Ovary (tissue), 10 donors: ENCODE data around the gene NIF3L1. TPM values are rescaled to one million over a fixed set of nuclear protein-coding genes. Genes with fewer than 3 reads are reported as not detected.

Source experiments
- DNase-seq, 5 donors: peaks; one replicate each; pipeline ENCODE4 v3.0.0-alpha.2; 2019 to 2020
- H3K27ac ChIP-seq, 2 donors: fragments of 200-600 bp; one replicate each; pipeline versions ENCODE4 v1.5.1 to v1.8.0; 2019 to 2022
- H3K27me3 ChIP-seq: fragments of 200-600 bp; one replicate; pipeline ENCODE4 v1.8.0; 2022
- H3K36me3 ChIP-seq: fragments of 200-600 bp; sonication (generic); one replicate; pipeline ENCODE4 v1.5.1; 2019
- H3K4me1 ChIP-seq: one replicate; pipeline ENCODE4 v1.8.1; 2013; ENCODE audit warnings: mild to moderate bottlenecking, moderate library complexity; ENCODE audit not compliant: insufficient read depth
- H3K4me3 ChIP-seq: fragments of 200-600 bp; sonication (generic); one replicate; pipeline ENCODE4 v1.5.1; 2017
- H3K9me3 ChIP-seq, 2 donors: fragments of 200-600 bp in 1 of 2; sonication (generic) in 1 of 2; one replicate each; pipeline versions ENCODE4 v1.5.1 to v1.8.1; 2013 to 2019; ENCODE audit warnings: mild to moderate bottlenecking in 1 of 2, moderate library complexity in 1 of 2
- CTCF ChIP-seq, 3 donors: fragments of 450-650 bp in 2 of 3; fragments of 200-600 bp in 1 of 3; IDR thresholded peaks; one replicate each; pipeline versions ENCODE4 v1.5.1 to v1.8.0; 2016 to 2022; ENCODE audit warnings: antibody characterized with exemption in 3 of 3, mild to moderate bottlenecking in 1 of 3
- EP300 ChIP-seq: sonication (generic); formaldehyde crosslinking; IDR thresholded peaks from one replicate; pipeline ENCODE4 v1.6.1; 2017; ENCODE audit warnings: antibody characterized with exemption
- POLR2A ChIP-seq: fragments of 450-650 bp; IDR thresholded peaks from one replicate; pipeline ENCODE4 v1.6.1; 2017; ENCODE audit warnings: antibody characterized with exemption, mild to moderate bottlenecking, moderate library complexity
- WGBS, 3 donors: extraction: QIAGEN DNeasy Blood & Tissue Kit in 1 of 3; methylation state at CpG; one replicate each; pipeline versions ENCODE4 v1.1.5 to v1.1.7; 2013 to 2017; 5-methylcytosine and 5-hydroxymethylcytosine counted together
- intact Hi-C, 4 donors: fragments of 100-400 bp; cut with DNase I; formaldehyde crosslinking; loops; one replicate each; pipeline versions ENCODE4 v1.11.0 to v1.15.1; 2022 to 2023
- long read RNA-seq, 3 donors: library from polyadenylated mRNA in 2 of 3; unstranded in 2 of 3; transcript quantifications; one replicate each; pipeline ENCODE4 v2.0.0 and lab custom pipeline, GENCODE V29; 2021 to 2026
- polyA plus RNA-seq, 2 donors: library from polyadenylated mRNA; stranded (reverse); fragments of 200-250 nt in 1 of 2; fragments of 350-450 nt in 1 of 2; fragmentation: Illumina TruSeq in 1 of 2; extraction: RNeasy Lipid Tissue Mini Kit (QIAGEN cat#74804) in 1 of 2; gene quantifications; one replicate each; pipeline ENCODE4 v1.2.3, GENCODE V29; 2013 to 2014
- total RNA-seq, 7 donors: library from RNA; depleted of rRNA in 2 of 7; stranded (reverse); fragments of >200 nt in 2 of 7; fragmentation: NEBNext Ultra II Directional in 3 of 7; extraction: Animal tissue kit (Norgen Biotek cat#: 25700) in 3 of 7; gene quantifications; one replicate each; pipeline versions ENCODE4 v1.1.0 to v1.2.4, GENCODE V29; 2016 to 2023
- donor health status: DM: no; HTN: no; CAD: no; lungs with moderate emphysema.
- donor health status: DM: no; HTN: no; CAD: no.
- donor health status: Bipolar disorder and iron deficiency.
- donor health status: DM: yes; HTN: yes; CAD: no.
- donor health status: DM: no; HTN: no; CAD: no.
- donor health status: DM: yes; HTN: yes; CAD: no.

NIF3L1 gene
- 10 to 100 TPM; 12.8 to 19.8 (median 16.4) TPM for total RNA-seq
- polyA plus RNA-seq: 10 to 100 TPM; 22.4 to 29.6 TPM
- long read RNA-seq, donor 1, transcript NIF3L1-202 (7 exons, 1,680 nt): major isoform, 14 of 75 reads
- long read RNA-seq, donor 1, transcript NIF3L1-201 (7 exons, 1,626 nt): minor isoform, 8 of 75 reads
- long read RNA-seq, donor 1, partial matches to known transcripts: 10 of 75 reads
- long read RNA-seq, donor 1, other reads (novel, unspliced or antisense): 43 of 75 reads
- long read RNA-seq, donor 2, partial matches to known transcripts: 22 of 24 reads
- long read RNA-seq, donor 2, other reads (novel, unspliced or antisense): 0 of 24 reads
- long read RNA-seq, donor 3, partial matches to known transcripts: 5 of 20 reads
- long read RNA-seq, donor 3, other reads (novel, unspliced or antisense): 12 of 20 reads

GRCh38 chr2:200888704-200889625, at the start of gene NIF3L1, which contains the start of gene PPIL3:
Gene NIF3L1, plus strand, starts transcription at chr2:200889371. Its CDS starts 2,573 bp downstream, at chr2:200891944.
Gene PPIL3, minus strand, starts transcription at chr2:200889077. Its CDS starts 1,462 bp downstream, at chr2:200887615.
- H3K4me1 ChIP-seq: peaks cover 7% of the 10 kb centered on the region
- peak; percentile 94 to 96 (median 94) for DNase-seq
- H3K36me3 ChIP-seq: no peaks in the 10 kb centered on the region
- H3K9me3 ChIP-seq: no peaks in the 10 kb centered on the region
- peak within 1 kb of the TSS; percentile 66 for H3K4me3 ChIP-seq
- no peaks in the 10 kb centered on the region for H3K27me3 ChIP-seq
- TF ChIP-seq CTCF (IDR thresholded peaks at IDR 0.05) (no peak), POLR2A (no peak), EP300 (no peak)
- intact Hi-C loops: loop anchor here in 2 of 4 donors (10.0 kb wide), 1 partner anchor 174 kb away; no protein-coding TSS in a partner anchor
- peak within 1 kb of the TSS; percentile 66 to 78 for H3K27ac ChIP-seq
- WGBS, 3 donors: 0% methylated on average over 50 of the region's 50 CpGs

- 89 to 98% (median 97%) methylated on average over 3 of the region's 3 CpGs for WGBS, 3 donors
Observed at GRCh38 chr2:200839513-200839912, 49.7 kb upstream of the NIF3L1 start.

GRCh38 chr2:200843993-200844948, 44.9 kb upstream of the NIF3L1 start:
- intact Hi-C loops: no loop called here

More at GRCh38 chr2:200839513-200839912, 49.7 kb upstream of the NIF3L1 start:
- TF ChIP-seq EP300: no peak
- no peak for TF ChIP-seq CTCF (IDR thresholded peaks at IDR 0.05)
- TF ChIP-seq POLR2A: no peak
- Histone ChIP-seq H3K9me3 (peaks cover 0 to 6% of the 10 kb centered on the region in 2 donors), H3K4me3 (no peak overlapping the region), H3K4me1 (no peaks in the 10 kb centered on the region), H3K27ac (no peak overlapping the region), H3K36me3 (no peaks in the 10 kb centered on the region), H3K27me3 (no peaks in the 10 kb centered on the region)
- intact Hi-C loops: no loop called here
- DNase-seq: no peak

More at GRCh38 chr2:200843993-200844948, 44.9 kb upstream of the NIF3L1 start:
- Histone ChIP-seq H3K27me3 (no peaks in the 10 kb centered on the region), H3K4me3 (no peak overlapping the region), H3K9me3 (no peaks in the 10 kb centered on the region), H3K27ac (no peak overlapping the region), H3K36me3 (no peaks in the 10 kb centered on the region), H3K4me1 (no peaks in the 10 kb centered on the region)
- WGBS, 3 donors: 92 to 95% (median 93%) methylated on average over 23 to 24 of the region's 24 CpGs
- TF ChIP-seq CTCF (IDR thresholded peaks at IDR 0.05) (no peak), POLR2A (no peak)
- no peak for DNase-seq
